Muscle of leg (tissue), 11 donors: ENCODE data around the gene GPS1. TPM values are rescaled to one million over a fixed set of nuclear protein-coding genes. Genes with fewer than 3 reads are reported as not detected.

ENCODE experiments used
- DNase-seq: peaks from one replicate; pipeline ENCODE4 v3.0.0; 2013
- H3K27ac ChIP-seq: one replicate; pipeline ENCODE4 v1.5.1; 2013; ENCODE audit warnings: mild to moderate bottlenecking, low read length, control low read depth
- H3K27me3 ChIP-seq: one replicate; pipeline ENCODE4 v1.6.1; 2013; ENCODE audit warnings: low read length; ENCODE audit not compliant: control insufficient read depth, insufficient read depth
- H3K36me3 ChIP-seq: one replicate; pipeline ENCODE4 v1.6.1; 2013; ENCODE audit warnings: low read length; ENCODE audit not compliant: control insufficient read depth, insufficient read depth
- H3K4me1 ChIP-seq: one replicate; pipeline ENCODE4 v1.6.1; 2013; ENCODE audit warnings: low read length; ENCODE audit not compliant: control insufficient read depth, insufficient read depth
- H3K4me3 ChIP-seq: one replicate; pipeline ENCODE4 v1.5.1; 2013; ENCODE audit warnings: low read length, control low read depth
- H3K9me3 ChIP-seq: replicated peaks from 2 replicates; pipeline ENCODE4 v1.6.1; 2013; ENCODE audit warnings: low read depth, low read length; ENCODE audit not compliant: control insufficient read depth
- WGBS: methylation state at CpG from one replicate; pipeline ENCODE4 v1.1.5; 2013; ENCODE audit warnings: missing lambda C conversion rate; ENCODE audit not compliant: insufficient coverage; 5-methylcytosine and 5-hydroxymethylcytosine counted together
- polyA plus RNA-seq, 8 donors: library from polyadenylated mRNA; unstranded; fragments of 120-200 nt; gene quantifications; one replicate each; pipeline versions ENCODE4 v1.2.1 to v1.2.3, GENCODE V29; 2013; ENCODE audit warnings: inconsistent platforms in 1 of 8, low replicate concordance in 1 of 8; ENCODE audit not compliant: insufficient read length in 8 of 8, insufficient read depth in 1 of 8
- total RNA-seq: library from RNA; stranded (reverse); fragments of 120-200 nt; gene quantifications from one replicate; pipeline ENCODE4 v1.2.4, GENCODE V29; 2013

Gene GPS1
- total and polyA plus RNA-seq, 9 donors = 68.1 to 87.7 (median 76.7) TPM

DNA sequence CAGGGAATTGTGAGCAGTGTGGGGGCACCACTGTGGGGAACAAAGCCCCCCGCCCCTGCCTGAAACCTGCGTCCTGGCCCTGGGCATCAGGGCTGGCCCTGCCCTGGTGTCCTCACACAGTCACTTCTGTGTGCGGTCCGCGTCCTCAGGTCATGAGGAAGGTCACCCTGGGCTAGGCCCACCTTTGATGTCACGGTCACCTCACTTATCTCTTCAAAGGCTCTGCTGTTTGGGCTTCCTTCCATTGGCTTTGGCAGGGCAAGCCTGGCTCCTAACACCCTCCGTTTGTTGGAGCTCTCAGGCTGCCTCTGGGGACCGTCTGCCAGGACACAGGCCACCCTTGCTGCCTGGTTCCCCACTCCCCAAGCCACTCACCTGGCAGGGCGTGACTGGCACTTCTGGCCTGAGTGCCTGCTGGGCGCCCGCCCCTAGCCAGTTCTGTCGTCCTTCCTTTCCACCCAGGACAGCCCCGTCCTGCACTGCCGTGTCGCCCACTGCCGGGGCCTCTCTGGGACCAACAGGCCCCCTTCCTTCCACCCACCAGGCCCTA is 37.9 kb upstream of the GPS1 start:
- peaks cover 21% of the 10 kb centered on the region for H3K4me1 ChIP-seq
- DNase-seq = no peak
- no peak overlapping the region for H3K27ac ChIP-seq
- H3K9me3 ChIP-seq = no peaks in the 10 kb centered on the region
- no peaks in the 10 kb centered on the region for H3K27me3 ChIP-seq
- H3K4me3 ChIP-seq = no peak overlapping the region
- 89% methylated on average over 16 of the region's 16 CpGs for WGBS
- peaks cover 29% of the 10 kb centered on the region for H3K36me3 ChIP-seq

DNA sequence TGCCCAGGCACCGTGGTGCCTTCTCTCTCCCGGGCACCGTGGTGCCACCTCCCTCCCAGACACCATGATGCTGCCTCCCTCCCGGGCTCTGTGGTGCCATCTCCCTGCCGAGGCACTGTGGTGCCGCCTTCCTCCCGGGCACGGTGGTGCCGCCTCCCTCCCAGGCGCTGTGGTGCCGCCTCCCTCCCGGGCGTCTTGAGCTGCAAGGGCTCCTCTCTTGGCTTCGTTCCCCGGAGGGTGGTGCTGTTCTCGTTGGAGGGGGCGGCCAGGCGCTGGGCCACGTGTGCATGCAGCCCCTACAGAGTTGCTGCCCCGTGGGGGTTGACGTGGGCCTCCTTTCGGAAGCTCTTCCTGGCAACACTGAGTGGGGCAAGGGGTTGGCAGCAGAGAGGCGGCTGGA is 37.3 kb upstream of the GPS1 start:
- DNase-seq = no peak
- no peak overlapping the region for H3K27ac ChIP-seq
- no peaks in the 10 kb centered on the region for H3K27me3 ChIP-seq
- no peaks in the 10 kb centered on the region for H3K9me3 ChIP-seq
- H3K4me3 ChIP-seq = no peak overlapping the region
- 80% methylated on average over 18 of the region's 23 CpGs for WGBS
- peaks cover 21% of the 10 kb centered on the region for H3K4me1 ChIP-seq
- peaks cover 26% of the 10 kb centered on the region for H3K36me3 ChIP-seq

- 85% methylated on average over 6 of the region's 13 CpGs for WGBS
- H3K27ac ChIP-seq = no peak overlapping the region
These were observed 36.8 kb upstream of the GPS1 start for GRCh38 chr17:82014971-82015310.

DNA sequence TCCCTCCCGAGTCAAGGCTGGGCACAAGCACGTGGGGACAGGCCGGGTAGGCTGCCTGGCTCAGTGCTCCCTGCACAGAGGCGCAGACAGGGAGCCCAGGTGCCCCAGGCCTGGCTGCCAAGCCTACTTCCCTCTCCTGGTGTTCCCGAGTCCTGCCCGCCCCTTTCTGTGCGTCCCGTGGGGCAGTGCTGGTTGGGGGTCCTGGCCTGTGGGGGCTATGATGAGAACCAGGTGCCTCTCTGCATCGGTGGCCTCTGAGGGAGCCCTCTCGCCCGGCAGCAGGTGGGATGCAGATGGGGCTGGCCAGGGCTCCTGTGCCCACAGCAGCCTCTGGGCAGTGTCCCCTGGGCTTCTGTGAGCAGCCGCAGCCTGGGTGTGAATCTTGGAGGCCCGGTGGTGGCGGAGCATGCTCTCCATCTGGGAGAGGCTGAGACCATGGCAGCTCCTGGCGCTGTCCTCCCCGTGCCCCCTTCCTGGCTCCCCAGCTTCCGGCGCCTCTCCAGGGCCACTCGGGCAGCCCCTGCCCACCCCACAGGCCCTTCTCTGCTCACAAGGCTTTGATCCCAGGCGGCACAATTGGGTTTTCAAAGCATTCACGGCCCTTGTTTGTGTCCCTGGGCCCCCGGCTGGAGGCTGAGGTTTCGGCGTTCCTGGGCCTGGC is 36.3 kb upstream of the GPS1 start:
- H3K4me1 ChIP-seq = peaks cover 21% of the 10 kb centered on the region
- WGBS = 47% methylated on average over 18 of the region's 24 CpGs
- no peaks in the 10 kb centered on the region for H3K9me3 ChIP-seq
- H3K36me3 ChIP-seq = peaks cover 24% of the 10 kb centered on the region
- no peak overlapping the region for H3K4me3 ChIP-seq
- DNase-seq = no peak
- H3K27me3 ChIP-seq = no peaks in the 10 kb centered on the region
- no peak overlapping the region for H3K27ac ChIP-seq

More at GRCh38 chr17:82014971-82015310, 36.8 kb upstream of the GPS1 start:
- DNase-seq = no peak
- Histone ChIP-seq H3K27me3 (no peaks in the 10 kb centered on the region), H3K4me1 (peaks cover 21% of the 10 kb centered on the region), H3K4me3 (no peak overlapping the region), H3K36me3 (peaks cover 24% of the 10 kb centered on the region), H3K9me3 (no peaks in the 10 kb centered on the region)

GRCh38 chr17:82016061-82016874 is 35.4 kb upstream of the GPS1 start:
- Histone ChIP-seq H3K4me1 (peaks cover 25% of the 10 kb centered on the region), H3K36me3 (peaks cover 24% of the 10 kb centered on the region), H3K9me3 (no peaks in the 10 kb centered on the region), H3K27me3 (no peaks in the 10 kb centered on the region), H3K4me3 (no peak overlapping the region), H3K27ac (no peak overlapping the region)
- WGBS = 74% methylated on average over 20 of the region's 28 CpGs
- DNase-seq = no peak

- H3K27ac ChIP-seq = no peak overlapping the region
- 83% methylated on average over 21 of the region's 24 CpGs for WGBS
- DNase-seq = no peak
These were observed 34.7 kb upstream of the GPS1 start for GRCh38 chr17:82016875-82017459.

DNA sequence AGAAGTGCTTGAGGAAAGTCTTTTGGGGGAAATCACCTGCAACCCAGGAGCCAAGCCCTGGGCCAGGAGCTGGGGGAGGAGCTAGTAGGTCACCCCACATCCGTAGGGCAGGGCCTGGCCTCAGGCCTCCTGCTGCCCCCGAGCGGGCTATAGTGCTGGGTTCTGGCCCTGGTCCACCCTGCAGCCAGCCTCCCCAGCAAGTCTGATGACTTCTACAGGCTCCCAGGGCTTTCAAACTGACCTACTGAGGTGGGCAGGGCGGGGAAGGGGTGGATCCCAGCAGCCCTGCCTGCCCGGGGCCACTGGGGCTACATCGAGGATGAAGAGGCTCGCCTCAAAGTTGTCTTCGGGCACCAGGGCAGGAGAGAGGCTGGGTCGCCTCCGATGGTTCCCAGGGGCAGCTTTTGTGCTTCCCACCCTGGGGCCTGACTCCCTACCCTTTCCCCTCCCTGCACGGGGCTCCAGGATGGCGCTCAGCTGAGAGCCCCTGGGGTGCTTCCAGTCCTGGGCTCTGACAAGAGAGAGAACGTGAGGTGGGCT is 34.0 kb upstream of the GPS1 start:
- Histone ChIP-seq H3K4me1 (peaks cover 30% of the 10 kb centered on the region), H3K27me3 (no peaks in the 10 kb centered on the region), H3K27ac (no peak overlapping the region), H3K4me3 (no peak overlapping the region), H3K9me3 (no peaks in the 10 kb centered on the region), H3K36me3 (peaks cover 21% of the 10 kb centered on the region)
- WGBS = 63% methylated on average over 7 of the region's 13 CpGs
- no peak for DNase-seq

More at GRCh38 chr17:82016875-82017459, 34.7 kb upstream of the GPS1 start:
- H3K4me3 ChIP-seq = no peak overlapping the region
- H3K9me3 ChIP-seq = no peaks in the 10 kb centered on the region
- H3K4me1 ChIP-seq = peaks cover 32% of the 10 kb centered on the region
- peaks cover 21% of the 10 kb centered on the region for H3K36me3 ChIP-seq
- H3K27me3 ChIP-seq = no peaks in the 10 kb centered on the region

GRCh38 chr17:82018152-82018988 is 33.3 kb upstream of the GPS1 start:
- no peak overlapping the region for H3K27ac ChIP-seq
- no peaks in the 10 kb centered on the region for H3K27me3 ChIP-seq
- WGBS = 56% methylated on average over 18 of the region's 19 CpGs
- peaks cover 25% of the 10 kb centered on the region for H3K4me1 ChIP-seq
- peaks cover 21% of the 10 kb centered on the region for H3K36me3 ChIP-seq
- no peak overlapping the region for H3K4me3 ChIP-seq
- no peaks in the 10 kb centered on the region for H3K9me3 ChIP-seq
- DNase-seq = no peak

- Histone ChIP-seq H3K36me3 (peaks cover 21% of the 10 kb centered on the region), H3K9me3 (no peaks in the 10 kb centered on the region), H3K4me1 (peaks cover 32% of the 10 kb centered on the region), H3K27ac (no peak overlapping the region), H3K27me3 (no peaks in the 10 kb centered on the region), H3K4me3 (no peak overlapping the region)
- DNase-seq = no peak
- WGBS = 81% methylated on average over 24 of the region's 33 CpGs
These were observed 32.6 kb upstream of the GPS1 start for GRCh38 chr17:82018989-82019689.
